ENCODE measurements around the gene CHEK1. TPM values are rescaled to one million over a fixed set of nuclear protein-coding genes. Genes with fewer than 3 reads are reported as not detected.

The CHEK1 gene
- total RNA-seq, 1 experiment from 2014 or later: 111 TPM

DNA sequence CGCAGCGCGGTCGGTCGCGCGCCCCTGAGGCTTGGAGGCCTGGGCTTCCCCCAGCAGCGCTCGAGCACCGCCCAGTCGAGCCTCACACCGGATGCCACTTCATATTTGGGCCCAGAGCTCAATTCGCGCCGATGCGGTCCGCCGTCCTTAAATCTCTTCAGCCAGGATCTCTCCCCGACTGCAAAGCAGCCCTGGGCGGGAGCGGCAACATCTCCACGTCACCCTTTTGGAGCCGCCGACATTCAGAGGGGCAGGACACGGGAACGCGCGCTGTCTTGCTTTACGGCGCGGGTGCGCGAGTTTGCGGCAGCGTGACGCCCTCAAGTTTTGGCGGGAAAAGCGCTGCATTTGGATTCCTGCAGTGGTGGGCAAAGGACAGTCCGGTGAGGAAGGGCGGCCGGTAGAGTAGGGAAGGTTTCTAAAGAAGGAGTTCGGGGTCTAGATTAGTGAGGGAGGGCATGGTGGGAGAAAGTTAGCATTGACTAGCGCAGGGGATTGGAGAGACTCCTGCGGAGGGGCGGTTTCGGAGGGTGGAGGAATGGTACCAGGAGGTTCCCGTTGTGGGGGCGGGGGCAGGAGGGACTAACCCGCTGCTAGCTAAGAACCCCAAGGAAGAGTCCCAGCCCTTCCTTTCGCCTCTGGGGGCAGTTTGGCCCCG is 796 bp downstream of the CHEK1 start (continued):
- TF ChIP-seq, protein P1, sequence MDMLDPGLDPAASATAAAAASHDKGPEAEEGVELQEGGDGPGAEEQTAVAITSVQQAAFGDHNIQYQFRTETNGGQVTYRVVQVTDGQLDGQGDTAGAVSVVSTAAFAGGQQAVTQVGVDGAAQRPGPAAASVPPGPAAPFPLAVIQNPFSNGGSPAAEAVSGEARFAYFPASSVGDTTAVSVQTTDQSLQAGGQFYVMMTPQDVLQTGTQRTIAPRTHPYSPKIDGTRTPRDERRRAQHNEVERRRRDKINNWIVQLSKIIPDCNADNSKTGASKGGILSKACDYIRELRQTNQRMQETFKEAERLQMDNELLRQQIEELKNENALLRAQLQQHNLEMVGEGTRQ (CRISPR knock-in tag; IDR thresholded peaks at IDR 0.05): peak; percentile 37; the same call in 1 of the 2 replicates
- TF ChIP-seq ZNF121 (CRISPR knock-in tag; IDR thresholded peaks at IDR 0.05): no peak
- TF ChIP-seq, protein P2, sequence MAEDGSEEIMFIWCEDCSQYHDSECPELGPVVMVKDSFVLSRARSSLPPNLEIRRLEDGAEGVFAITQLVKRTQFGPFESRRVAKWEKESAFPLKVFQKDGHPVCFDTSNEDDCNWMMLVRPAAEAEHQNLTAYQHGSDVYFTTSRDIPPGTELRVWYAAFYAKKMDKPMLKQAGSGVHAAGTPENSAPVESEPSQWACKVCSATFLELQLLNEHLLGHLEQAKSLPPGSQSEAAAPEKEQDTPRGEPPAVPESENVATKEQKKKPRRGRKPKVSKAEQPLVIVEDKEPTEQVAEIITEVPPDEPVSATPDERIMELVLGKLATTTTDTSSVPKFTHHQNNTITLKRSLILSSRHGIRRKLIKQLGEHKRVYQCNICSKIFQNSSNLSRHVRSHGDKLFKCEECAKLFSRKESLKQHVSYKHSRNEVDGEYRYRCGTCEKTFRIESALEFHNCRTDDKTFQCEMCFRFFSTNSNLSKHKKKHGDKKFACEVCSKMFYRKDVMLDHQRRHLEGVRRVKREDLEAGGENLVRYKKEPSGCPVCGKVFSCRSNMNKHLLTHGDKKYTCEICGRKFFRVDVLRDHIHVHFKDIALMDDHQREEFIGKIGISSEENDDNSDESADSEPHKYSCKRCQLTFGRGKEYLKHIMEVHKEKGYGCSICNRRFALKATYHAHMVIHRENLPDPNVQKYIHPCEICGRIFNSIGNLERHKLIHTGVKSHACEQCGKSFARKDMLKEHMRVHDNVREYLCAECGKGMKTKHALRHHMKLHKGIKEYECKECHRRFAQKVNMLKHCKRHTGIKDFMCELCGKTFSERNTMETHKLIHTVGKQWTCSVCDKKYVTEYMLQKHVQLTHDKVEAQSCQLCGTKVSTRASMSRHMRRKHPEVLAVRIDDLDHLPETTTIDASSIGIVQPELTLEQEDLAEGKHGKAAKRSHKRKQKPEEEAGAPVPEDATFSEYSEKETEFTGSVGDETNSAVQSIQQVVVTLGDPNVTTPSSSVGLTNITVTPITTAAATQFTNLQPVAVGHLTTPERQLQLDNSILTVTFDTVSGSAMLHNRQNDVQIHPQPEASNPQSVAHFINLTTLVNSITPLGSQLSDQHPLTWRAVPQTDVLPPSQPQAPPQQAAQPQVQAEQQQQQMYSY (CRISPR knock-in tag; IDR thresholded peaks at IDR 0.05): no peak
- peak; percentile 80; the same call in 1 of the 2 replicates for TF ChIP-seq TCF7 (CRISPR knock-in tag; IDR thresholded peaks at IDR 0.05; ENCODE audit: low read depth)
- TF ChIP-seq CREB1 (CRISPR knock-in tag; IDR thresholded peaks at IDR 0.05): peak; percentile 80
- TF ChIP-seq, protein P3, sequence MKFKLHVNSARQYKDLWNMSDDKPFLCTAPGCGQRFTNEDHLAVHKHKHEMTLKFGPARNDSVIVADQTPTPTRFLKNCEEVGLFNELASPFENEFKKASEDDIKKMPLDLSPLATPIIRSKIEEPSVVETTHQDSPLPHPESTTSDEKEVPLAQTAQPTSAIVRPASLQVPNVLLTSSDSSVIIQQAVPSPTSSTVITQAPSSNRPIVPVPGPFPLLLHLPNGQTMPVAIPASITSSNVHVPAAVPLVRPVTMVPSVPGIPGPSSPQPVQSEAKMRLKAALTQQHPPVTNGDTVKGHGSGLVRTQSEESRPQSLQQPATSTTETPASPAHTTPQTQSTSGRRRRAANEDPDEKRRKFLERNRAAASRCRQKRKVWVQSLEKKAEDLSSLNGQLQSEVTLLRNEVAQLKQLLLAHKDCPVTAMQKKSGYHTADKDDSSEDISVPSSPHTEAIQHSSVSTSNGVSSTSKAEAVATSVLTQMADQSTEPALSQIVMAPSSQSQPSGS (CRISPR knock-in tag; IDR thresholded peaks at IDR 0.05; ENCODE audit: borderline replicate concordance, low read depth): 0 out of 2 replicates have a peak, but pooled peaks have one; percentile 75
- TF ChIP-seq, protein P4, sequence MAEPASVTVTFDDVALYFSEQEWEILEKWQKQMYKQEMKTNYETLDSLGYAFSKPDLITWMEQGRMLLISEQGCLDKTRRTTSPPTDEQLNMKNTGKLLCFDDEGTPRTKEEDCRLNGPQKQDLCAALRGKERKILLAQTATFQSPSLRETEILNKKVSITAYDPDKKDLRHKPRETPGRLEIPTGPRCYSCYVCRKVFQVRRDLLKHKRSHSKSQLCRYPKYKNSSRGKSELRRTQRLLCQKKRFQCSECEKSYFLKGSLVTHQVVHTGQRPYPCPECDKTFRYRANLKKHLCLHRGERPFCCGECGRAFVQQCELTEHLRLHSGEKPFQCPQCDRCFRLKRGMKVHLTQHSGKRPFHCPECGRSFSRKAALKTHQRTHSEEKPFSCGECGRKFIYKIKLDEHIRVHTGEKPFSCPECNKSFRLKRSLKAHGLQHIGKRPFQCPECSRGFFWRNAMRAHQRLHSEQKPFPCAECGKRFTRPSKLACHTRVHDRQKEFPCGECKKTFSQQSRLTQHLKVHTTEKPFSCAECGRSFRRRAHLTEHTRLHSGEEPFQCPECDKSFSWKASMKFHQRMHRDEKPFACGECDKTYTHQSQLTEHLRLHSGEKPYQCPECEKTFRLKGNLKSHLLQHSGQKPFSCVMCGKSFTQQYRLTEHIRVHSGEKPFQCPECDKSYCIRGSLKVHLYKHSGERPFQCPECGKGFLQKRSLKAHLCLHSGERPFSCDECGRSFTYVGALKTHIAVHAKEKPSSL (CRISPR knock-in tag; conservative IDR thresholded peaks at IDR 0.05): peak; percentile 81
- TF ChIP-seq ARID4B (CRISPR knock-in tag; IDR thresholded peaks at IDR 0.05; ENCODE audit: borderline replicate concordance): peak; percentile 95
- peak; percentile 89 for TF ChIP-seq SP1 (CRISPR knock-in tag; conservative IDR thresholded peaks at IDR 0.05)
- TF ChIP-seq GTF2I (CRISPR knock-in tag; conservative IDR thresholded peaks at IDR 0.05): no peak
- TF ChIP-seq FOXK1 (CRISPR knock-in tag; IDR thresholded peaks at IDR 0.05): peak; percentile 94
- TF ChIP-seq, protein P5, sequence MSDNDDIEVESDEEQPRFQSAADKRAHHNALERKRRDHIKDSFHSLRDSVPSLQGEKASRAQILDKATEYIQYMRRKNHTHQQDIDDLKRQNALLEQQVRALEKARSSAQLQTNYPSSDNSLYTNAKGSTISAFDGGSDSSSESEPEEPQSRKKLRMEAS (CRISPR knock-in tag; IDR thresholded peaks at IDR 0.05): peak; percentile 95
- 0 out of 2 replicates have a peak, but pooled peaks have one; percentile 32 for TF ChIP-seq IRF1 (CRISPR knock-in tag; IDR thresholded peaks at IDR 0.05)
- 0 out of 2 replicates have a peak, but pooled peaks have one; percentile 88 for TF ChIP-seq SMAD3 (CRISPR knock-in tag; IDR thresholded peaks at IDR 0.05; ENCODE audit: borderline replicate concordance)
- no peak for TF ChIP-seq ZNF423 (CRISPR knock-in tag; IDR thresholded peaks at IDR 0.05)
- peak; percentile 88; the same call in 1 of the 2 replicates for TF ChIP-seq ZNF138 (CRISPR knock-in tag; conservative IDR thresholded peaks at IDR 0.05)
- TF ChIP-seq ZNF396 (CRISPR knock-in tag; IDR thresholded peaks at IDR 0.05; ENCODE audit: borderline replicate concordance): no peak
- TF ChIP-seq KAT7 (CRISPR knock-in tag; IDR thresholded peaks at IDR 0.05; ENCODE audit: borderline replicate concordance): no peak
- no peak for TF ChIP-seq GRHL2 (CRISPR knock-in tag; IDR thresholded peaks at IDR 0.05; ENCODE audit: insufficient replicate concordance, severe bottlenecking)

Measured in WTC11 (cell line).